Stimulated activated CD4-positive, alpha-beta T cell treated with anti-CD3 and anti-CD28 coated beads, Interleukin-2, amount 100 ng/mL, for 48 hours (primary cell): ENCODE measurements around the gene WIPF2.

Experiments
- DNase-seq, 2 donors: peaks; one replicate each; pipeline ENCODE4 v3.0.0-alpha.2; 2020

WIPF2 gene

DNA sequence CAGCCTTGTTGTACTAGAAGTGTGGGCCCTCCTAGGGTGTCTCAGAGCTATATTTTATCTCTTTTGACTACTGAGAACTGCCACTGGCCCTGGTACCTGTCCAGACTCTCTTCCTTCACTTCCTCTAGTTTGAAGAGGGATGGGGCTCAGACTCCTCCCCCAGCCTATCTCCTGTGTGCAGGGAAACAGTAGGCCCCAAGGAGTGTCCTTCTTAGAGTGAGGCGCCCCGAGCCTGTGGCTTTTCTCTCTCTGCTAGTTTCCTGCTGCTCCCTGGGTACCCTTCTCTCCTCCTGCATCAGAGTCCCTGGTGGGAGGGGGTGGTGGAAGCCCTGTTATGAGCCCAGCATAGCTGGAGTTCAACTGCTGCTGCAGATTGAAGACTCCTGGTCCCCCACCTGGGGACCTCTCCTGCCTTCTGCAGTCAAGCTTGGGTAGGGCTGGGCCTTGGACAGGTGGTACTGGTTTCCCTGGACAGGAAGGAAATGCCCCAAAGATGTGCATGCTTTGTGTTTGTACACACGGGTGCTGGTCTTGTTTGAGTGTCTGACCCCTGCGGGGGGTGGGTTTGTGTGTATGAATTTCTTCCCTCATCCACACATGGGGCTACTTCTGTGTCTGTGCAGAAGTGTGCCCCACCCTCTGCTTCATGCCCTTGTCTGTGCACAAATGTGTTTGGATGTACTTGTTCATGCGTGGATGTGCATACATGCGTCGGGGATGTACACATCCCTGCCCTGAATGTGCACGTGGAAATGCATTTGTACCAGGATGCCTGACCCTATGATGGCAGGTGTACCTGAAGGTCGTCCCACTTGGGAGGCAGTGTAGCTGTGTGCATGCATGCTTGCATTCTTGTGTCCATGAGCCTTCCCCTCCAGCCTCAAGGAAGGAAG lies 96.8 kb downstream of the WIPF2 start:
- no peak for DNase-seq

DNA sequence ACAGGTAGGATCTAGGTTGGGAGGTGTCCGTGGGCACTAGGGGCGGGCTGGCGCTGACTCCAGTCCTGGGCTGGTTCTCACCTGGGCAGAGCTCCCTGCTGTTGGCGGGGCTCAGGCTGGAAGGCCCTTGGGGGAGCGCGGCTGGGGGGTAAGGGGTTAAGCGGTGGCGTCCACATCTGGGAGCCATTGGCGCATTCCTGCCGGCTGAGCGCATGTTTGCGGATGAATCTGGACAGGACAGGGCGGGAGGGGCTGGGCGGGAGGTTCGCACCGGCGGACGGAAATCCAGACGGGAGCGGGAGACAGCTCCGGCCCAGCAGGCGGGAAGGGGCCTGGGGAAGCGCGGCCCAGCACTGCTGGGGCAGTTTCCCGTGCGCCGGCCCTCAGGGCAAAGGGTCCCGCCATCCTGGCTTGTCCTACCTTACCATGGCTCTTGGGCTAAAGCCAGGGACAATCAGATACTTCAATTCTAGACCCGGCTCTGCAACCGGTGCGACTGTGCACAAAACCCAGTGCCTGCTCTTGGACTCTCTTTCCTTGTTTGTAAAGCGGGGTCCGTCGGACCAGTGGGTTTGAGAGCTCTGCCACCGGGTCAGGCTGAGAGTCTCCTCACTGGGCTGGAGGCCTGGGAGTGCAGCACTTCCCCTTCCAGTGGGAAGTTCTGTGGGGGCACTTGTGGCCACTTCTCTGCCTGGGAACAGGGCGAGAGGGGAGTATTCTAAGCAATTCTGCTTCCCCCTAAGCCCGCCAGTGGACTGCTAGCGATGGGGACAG lies 97.7 kb downstream of the WIPF2 start:
- no peak for DNase-seq

DNA sequence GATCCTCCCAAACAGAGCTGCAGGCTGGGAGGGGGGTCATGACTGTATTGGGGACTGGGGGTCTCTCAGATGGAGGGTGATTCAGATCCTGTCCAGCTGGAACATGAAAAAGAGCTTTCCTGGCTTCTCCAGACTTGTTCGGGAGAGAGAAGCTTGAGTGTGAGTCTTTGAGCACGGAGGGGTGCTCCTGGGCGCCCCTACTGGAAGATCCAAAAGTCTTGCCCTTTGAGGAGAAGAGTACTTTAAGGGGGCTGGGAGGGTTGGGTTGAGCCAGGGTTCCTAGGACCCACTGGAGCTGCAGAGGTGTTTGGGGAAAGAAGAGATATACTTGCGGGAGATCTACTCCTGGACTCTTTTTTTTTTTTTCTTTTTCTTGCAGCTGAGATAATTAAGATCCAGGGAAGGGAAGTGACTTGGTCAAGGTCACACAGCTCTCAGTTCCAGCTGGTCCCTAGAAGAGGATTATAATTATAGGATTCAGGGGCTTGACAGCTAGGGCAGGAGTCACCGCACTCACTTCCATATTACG lies 98.3 kb downstream of the WIPF2 start:
- no peak for DNase-seq

DNA sequence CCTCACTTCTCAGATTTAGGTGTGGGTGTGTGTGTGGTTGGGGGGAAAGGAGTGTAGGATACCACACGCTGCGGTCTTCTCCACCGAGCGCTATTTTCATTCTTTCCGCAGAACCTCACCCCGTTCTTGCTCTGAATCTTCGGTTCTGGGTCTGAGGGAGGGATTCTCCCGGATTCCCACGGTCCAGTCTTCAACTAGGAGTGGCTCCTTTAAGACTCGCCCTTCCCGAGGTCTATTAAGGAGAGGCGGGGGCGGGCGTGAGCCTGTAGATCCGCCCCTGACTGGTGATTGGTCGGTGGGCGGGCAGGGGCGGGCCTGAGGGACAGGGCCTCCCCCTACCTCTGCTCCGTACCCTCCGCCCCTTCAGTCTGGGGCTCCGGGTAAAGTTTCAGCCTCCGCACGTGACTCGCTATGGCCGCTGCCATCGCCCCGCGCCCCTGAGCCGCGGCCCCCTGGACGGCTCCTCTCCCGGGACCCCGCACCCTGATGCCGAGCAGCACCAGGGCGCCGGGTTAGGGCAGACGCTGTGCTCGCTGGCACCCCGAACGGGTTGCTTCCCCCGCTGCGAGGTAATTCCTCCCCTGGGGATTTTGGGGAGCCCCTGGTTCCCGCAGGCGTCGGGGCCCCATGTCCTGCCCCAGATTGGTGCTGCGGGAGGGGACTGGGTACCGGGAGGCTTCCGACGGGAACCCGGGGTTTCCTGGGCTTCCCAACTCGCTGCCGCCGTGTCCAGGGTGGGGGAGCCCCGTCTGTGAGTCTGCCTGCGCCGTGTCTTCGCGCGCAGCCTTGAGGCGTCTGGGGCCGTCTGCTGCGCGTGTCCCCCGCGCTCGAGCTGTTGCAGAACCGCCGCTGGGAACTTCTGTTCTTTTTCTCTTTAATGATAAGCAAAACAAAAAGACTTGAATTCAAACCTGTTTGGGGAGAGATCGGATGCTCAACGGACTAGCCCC lies 99.1 kb downstream of the WIPF2 start:
- peak; percentile 84 to 91 for DNase-seq

DNA sequence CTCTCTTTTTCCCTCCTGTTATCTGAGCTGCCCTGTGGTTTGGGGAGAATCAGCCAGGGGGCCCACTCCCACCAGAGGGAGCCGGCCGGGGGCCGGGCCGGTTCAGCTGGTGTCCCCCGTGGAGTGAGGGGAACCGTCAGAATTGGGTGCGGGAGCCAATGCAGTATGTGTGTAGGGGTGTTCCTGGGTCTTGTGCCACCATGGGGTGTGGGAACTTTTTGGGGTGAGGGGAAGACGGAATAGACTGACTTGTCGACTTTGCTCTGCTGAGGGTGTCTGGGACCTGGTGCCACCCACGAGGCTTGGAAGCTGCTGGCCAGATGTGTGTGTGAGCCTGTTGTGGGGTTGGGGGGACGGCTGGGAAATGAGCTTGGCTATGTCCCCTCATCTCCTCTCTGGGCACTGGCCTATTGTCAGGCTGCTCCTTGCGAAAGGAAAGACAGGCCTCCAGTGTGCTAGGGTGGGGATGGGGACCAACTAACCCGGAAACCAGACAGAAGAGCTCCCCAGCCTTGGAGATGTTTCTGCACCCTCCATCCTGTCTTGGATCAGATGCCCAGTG lies 99.8 kb downstream of the WIPF2 start:
- DNase-seq: no peak

DNA sequence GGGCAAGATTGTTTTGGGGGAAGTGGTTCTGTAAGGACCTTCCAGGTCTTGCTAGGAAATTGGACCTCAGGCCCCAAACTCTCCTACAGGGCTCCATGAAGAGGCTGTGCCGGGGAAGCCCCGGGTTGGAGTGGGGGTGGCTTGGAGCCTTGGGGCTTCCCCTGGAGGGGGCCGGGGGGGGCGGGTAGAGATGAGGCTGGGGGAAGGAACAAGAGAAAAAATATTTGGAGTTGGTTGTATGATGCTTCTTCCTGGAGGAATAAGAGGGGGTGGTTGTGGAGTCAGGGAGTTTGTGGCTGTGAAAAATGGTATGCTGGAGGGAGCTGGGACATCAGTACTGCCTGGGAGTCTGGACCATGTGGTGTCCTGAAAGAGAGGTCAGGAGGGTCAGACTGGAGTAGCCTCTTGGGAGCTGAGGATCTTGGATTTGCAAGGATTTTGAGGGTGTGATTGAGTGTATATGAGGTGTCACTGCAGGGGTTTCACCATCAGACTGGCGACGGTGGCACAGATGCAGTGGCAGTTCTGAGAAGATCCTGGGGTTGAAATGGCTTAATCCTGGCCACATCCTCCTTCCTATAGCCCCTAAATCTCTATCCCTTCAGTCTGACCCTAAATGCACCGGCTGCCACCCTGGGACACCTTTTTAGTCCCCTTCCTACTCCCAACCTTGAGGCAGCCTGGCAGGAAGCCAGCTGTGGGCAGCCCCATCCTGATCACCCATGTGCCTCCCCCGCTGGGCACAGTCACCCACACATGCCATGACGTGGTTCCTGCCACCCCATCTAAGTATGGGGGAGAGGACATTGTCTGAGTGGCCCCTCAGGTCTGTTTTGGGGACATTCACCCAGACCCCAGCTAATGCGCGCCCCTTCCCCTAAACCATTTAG lies 100.8 kb downstream of the WIPF2 start:
- DNase-seq: peak in 1 of 2 donors; percentile 43

DNA sequence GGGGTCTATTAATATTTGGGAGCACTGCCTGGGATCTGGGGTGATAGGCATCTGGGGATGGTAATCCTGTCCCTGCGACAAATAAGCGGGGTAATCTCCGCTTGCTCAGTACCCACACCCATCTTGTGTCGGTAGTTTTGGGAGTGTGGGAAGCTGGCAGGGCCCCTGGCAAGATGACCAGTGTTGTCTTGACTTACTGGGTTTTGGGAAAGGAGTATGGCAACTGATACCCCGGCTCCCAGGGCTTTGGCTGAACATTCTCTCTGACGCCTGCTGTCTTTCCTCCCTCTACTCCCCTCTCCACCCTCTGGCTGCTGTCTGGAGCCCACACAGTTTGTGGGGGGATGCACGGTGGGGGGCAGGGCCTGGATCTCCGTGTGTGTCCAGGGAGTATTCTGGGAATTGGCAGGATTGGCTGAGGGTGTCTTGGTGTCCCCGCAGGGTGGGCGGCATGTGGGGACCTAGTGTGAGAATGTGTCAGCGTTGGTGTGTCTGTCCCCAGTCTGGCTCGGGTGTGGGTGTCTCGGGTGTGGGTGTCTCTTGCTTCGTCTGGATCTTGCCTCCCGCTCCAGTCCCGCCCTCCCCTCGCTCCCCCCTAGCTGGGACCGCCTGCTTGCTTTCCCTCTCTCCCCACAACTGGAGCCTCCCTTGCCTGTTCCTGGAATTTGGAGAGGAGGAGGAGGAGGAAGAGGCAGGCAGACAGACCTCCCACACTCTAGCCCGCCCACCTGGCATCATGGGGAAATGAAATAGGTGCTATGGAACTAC lies 101.8 kb downstream of the WIPF2 start:
- no peak for DNase-seq

DNA sequence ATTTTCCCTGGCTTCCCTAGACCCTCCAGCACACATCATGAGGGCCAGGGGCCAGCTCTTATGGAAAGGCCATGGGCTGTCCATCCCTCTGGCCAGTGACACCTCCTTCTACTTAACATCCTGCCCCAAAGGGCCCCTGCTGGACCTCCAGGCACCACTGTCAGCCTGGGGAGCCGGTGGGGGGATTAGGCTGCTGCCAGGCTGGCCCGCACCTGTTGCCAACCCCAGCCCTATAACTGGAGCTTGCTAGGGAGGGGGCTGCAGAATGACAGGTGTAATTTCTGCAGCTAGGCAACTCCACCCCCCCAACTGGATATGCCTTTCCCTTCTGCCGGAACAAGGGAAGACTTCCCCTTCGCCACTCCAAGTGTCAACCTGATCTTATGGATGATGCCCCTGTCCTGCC lies 102.4 kb downstream of the WIPF2 start:
- DNase-seq: no peak

DNA sequence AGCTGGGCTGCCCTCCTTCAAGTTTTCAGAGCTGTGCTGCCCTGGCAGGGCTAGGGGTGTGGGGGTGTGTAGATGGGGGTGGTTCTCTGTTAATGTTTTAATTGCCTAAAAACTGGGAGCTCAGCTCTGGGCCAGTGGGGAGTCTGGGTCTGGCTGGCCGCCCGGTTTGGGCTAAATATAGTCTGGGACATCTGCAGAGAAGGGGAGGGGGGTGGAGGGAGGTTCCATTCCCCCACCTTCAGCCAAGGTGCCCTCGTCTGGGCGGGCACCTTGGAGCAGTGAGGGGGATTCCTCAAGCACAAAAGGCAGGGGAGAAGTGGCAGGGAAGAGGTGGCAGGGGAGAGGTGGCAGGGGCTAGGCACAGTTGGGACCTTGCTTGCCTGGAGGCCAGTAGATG lies 102.9 kb downstream of the WIPF2 start:
- DNase-seq: no peak

DNA sequence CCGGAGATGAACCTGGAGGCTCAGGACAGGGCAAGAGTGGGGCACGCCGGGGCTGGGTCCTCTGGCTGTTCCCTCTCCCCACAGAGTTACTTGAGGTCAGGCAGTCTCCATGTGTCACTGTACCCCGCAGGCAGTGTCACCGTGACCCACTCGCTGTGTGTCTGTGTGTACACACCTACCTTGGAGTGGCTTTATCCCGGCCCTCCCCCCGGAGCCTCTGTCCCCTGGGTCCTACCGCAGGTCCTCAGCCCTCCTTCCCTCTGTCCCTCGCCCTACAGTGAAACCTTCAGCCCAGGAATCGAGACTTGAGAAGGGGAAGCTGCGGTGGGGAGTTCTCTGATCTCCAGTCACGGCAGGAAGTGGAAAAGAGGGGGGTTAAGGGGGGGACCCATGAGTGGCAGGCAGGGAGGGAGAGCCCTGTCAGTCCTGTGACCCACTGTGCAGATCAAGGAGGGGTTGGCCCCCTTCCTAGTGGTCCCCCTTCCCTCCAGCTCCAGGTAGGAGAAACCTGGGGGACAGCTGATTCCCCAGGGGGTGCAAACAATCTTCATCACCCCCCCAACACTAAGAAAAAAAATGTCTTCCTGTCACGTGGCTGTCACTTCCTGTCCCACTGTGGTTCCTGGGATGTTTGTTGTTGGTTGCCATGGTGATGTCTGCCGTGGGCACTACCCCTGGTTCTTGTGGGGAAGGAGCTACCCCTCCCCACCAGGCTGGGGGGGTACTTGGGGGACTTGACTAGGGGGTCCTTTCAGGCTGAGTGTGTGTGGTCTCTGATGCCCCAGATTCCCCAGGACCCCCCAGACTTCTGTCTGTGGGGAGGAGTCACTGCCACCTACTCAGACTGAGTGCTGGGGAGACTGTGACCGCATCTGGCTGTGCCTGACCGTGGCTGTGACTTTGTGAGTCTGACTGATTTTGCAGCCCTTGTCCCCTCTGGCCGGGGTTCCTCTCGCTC lies 103.5 kb downstream of the WIPF2 start:
- peak; percentile 72 to 77 for DNase-seq

DNA sequence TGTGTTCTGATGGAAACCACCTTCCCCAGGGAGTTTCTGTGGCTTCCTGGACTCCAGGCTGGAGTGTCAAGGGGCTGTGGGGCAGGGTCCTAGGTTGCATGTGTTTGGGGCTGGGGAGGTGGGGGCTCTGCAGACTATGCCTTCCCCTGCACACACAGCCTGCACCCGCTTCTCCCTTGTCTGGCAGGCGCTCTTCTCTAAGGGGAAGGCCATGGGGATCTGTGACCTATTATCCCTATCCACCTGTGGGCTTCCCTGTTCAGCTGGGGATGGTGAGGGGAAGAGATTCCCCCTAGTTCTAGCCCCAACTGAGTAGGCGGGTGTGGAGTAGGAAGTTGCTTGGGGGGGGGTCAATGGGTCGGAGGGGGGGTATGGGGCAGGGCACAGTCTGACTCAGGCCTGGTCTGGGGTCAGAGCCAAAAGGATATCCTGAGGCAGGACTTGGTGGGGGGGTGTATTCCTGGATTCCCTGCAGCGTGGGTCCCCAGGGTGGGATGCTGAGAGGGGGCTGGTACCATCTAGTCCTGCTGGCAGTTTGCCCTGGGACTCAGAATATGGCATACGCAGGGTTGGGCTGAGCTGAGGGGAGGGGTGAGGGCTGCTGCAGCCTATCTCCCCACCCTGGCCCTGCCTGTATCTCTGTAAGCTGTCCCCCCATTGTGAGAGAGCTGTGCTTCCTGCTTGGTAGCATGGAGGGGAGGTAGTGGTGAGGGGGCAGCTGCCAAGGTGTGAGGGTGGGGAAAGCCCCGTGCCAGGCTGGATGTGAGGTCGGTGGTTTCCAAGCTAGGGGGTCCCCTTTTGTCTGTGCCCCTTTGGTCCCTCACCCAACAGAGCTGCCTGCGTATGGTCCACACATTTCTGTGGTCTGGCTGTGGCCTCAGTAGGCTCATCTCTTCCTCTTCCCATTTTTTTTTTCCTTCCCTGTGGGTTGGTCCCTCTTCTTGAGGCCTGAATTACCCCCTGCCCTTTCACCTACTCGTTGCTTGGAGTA lies 104.6 kb downstream of the WIPF2 start:
- DNase-seq: no peak

DNA sequence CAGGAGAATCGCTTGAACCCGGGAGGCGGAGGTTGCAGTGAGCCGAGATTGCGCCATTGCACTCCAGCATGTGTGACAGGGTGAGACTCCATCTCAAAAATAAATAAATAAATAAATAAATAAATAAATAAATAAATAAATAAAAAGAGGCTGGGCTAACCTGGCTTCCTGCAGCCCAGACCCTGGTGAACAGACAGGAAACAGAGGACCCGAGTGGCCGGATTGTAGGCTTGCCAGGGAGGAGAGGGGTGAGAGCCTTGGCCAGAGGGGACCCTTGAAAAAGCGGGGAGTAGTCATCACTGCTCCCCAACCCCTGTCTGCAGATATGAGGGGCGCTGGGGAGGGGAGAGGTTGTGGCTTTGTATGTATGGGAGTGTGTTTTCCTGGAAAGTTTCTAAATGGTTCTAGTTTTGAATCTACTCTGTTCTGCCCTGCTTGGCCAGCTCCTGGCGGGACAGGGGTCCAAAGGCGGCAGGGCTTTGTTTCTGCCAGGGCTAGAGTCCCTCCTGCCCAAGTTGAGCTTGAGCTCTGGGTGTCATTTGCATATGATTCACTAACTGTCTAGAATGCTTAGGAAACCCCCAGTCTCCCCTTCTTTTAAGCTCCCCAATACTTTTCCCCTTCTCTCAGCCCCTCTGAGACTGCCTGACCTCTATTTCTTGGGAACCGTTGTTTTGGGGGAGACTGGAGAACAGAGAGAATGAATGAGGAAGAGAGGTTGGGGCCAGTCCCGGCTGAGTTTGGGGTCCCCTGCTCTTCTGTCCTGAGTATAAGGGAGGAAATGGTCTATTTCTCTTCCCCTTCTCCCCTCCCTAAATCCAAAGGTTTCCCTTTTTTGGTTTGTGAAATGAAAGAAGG lies 106.3 kb downstream of the WIPF2 start:
- DNase-seq: no peak

DNA sequence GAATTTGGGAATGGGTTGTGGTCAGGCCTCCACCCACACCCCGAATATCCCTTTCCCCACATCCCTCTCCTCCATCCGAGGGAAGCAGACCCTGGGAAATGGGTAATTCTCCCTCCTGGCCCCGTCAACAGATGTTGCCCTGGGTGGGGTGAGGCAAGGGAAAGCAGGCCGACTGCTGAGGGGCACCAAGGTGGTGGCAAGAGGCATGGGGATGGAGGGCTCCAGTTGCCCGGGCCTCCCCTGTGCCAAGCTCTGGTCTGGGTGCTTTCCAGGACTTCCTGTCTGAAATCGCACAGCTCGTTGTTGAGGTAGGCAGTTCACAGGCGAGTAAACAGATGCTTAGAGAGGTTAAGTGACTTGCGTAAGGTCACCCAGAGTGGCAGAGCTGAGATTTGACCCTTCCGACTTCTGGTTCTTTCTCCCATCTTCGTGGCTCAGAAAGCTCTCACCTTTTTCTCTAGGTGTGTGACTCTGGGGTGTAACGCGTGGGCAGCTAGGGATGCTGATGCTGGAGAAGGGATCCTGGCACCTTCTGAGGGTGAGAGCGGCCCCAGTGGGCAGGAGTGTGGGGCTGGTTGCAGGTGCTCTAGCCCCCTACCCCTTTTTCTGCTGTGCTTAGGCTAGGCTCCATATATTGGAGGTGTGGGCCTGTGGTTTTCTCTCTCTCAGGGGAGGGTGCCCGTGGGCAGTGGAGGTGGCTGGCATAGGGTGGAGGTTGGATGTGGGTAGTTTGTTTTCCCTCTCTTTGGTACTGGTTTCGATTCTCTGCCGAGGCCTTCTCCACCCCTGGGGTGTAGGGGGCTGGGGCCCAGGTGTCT lies 107.1 kb downstream of the WIPF2 start:
- DNase-seq: no peak

DNA sequence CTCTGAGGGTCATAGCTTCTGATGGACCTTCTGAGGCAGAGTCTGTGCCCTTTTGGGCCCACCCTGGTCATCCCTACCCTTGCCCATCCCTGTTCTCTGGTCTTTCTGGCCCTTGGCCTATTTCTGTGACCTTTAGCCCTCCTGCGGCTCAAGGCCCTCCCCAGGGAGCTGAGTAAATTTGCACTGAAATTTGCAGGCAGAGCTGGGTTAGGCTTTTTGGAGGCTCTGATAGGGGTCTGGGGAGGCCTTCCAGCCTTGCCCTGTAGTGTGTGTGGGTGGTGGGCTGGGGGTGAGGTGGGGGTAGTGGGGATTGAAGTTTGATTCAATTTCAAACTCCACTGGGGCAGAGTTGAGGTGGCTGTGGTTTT lies 107.7 kb downstream of the WIPF2 start:
- DNase-seq: no peak

DNA sequence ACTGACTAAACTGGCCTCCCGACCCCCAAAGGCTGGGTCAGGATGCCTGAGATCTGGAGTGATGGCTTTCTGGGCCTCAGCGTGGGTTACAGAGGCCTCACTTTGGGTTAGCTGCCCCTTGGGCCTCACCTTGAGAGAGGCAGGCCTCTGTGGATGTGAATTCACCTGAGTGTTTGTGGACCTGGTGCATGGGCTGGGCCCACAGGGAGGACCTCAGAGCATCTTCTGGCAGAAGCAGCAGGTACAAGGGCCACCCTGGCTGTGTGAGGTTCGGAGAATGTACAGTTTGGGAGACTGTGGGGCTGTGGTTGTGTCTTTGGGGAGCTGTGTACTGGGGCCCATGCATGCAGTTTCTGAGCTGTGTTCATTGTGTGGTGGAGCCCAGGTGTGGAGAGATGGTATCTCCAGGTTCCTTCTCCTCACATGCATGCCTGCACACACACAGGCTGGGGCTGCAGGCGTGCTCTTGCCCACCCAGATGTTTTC lies 108.2 kb downstream of the WIPF2 start:
- DNase-seq: no peak
